KMS-11 (cell line): ENCODE results near the gene TNFRSF11A.

Experiments
- H2AFZ ChIP-seq: fragments of 200-600 bp; sonication (generic); 2 replicates; pipeline ENCODE4 v1.6.1; 2016; ENCODE audit warnings: antibody characterized with exemption, mixed run types, low read depth
- H3K27ac ChIP-seq: fragments of 200-600 bp; sonication (generic); 2 replicates; pipeline ENCODE4 v1.6.1; 2016; ENCODE audit warnings: mild to moderate bottlenecking, mixed run types
- H3K27me3 ChIP-seq: fragments of 200-600 bp; sonication (generic); 2 replicates; pipeline ENCODE4 v1.6.1; 2017; ENCODE audit warnings: mild to moderate bottlenecking, low read depth, mixed run types, moderate library complexity; ENCODE audit not compliant: insufficient read depth
- H3K36me3 ChIP-seq: fragments of 200-600 bp; sonication (generic); 2 replicates; pipeline ENCODE4 v1.6.1; 2017; ENCODE audit warnings: mild to moderate bottlenecking, mixed run types; ENCODE audit not compliant: insufficient read depth
- H3K4me1 ChIP-seq: fragments of 200-600 bp; sonication (generic); 2 replicates; pipeline ENCODE4 v1.6.1; 2016; ENCODE audit warnings: mild to moderate bottlenecking, low read depth, mixed run types; ENCODE audit not compliant: poor library complexity, severe bottlenecking
- H3K4me2 ChIP-seq: fragments of 200-600 bp; sonication (generic); 2 replicates; pipeline ENCODE4 v1.7.0; 2016; ENCODE audit warnings: mild to moderate bottlenecking, mixed run types
- H3K4me3 ChIP-seq: fragments of 200-600 bp; sonication (generic); IDR thresholded peaks from 2 replicates; pipeline ENCODE4 v1.6.1; 2017; ENCODE audit warnings: low read depth, low read length, mixed read lengths; ENCODE audit not compliant: insufficient read depth
- H3K79me2 ChIP-seq: fragments of 200-600 bp; sonication (generic); 2 replicates; pipeline ENCODE4 v1.6.1; 2016; ENCODE audit warnings: low read depth, mixed run types; ENCODE audit not compliant: insufficient read depth
- H3K9ac ChIP-seq: fragments of 200-600 bp; sonication (generic); 2 replicates; pipeline ENCODE4 v1.6.1; 2016; ENCODE audit warnings: mild to moderate bottlenecking, mixed run types
- H4K20me1 ChIP-seq: fragments of 200-600 bp; sonication (generic); 2 replicates; pipeline ENCODE4 v1.6.1; 2016; ENCODE audit warnings: mild to moderate bottlenecking, mixed run types; ENCODE audit not compliant: insufficient read depth
- CTCF ChIP-seq: fragments of 200-600 bp; sonication (generic); conservative IDR thresholded peaks from 2 replicates; pipeline ENCODE4 v1.6.1; 2017; ENCODE audit warnings: low read depth, mild to moderate bottlenecking, antibody characterized with exemption, low read length, moderate library complexity, mixed read lengths

Gene TNFRSF11A

GRCh38 chr18:62400916-62401315 is 75.8 kb downstream of the TNFRSF11A start:
- Histone ChIP-seq H2AFZ (no peak overlapping the region), H3K4me1 (no peaks in the 10 kb centered on the region), H3K79me2 (no peaks in the 10 kb centered on the region), H3K9ac (no peak overlapping the region), H4K20me1 (no peaks in the 10 kb centered on the region), H3K27ac (no peak overlapping the region), H3K4me3 (no peak overlapping the region), H3K36me3 (no peaks in the 10 kb centered on the region), H3K27me3 (no peaks in the 10 kb centered on the region), H3K4me2 (no peak overlapping the region)
- no peak for TF ChIP-seq CTCF

- Histone ChIP-seq H4K20me1 (no peaks in the 10 kb centered on the region), H3K4me2 (no peak overlapping the region), H3K27me3 (no peaks in the 10 kb centered on the region), H3K36me3 (no peaks in the 10 kb centered on the region), H3K27ac (no peak overlapping the region), H3K79me2 (no peaks in the 10 kb centered on the region), H3K4me3 (no peak overlapping the region), H3K9ac (no peak overlapping the region), H3K4me1 (no peaks in the 10 kb centered on the region), H2AFZ (no peak overlapping the region)
- no peak for TF ChIP-seq CTCF
Observed at GRCh38 chr18:62402342-62402948, 77.3 kb downstream of the TNFRSF11A start.

GRCh38 chr18:62403120-62403519 is 78.0 kb downstream of the TNFRSF11A start:
- no peak overlapping the region for H2AFZ ChIP-seq
- H3K79me2 ChIP-seq = no peaks in the 10 kb centered on the region
- H3K4me1 ChIP-seq = no peaks in the 10 kb centered on the region
- no peak overlapping the region for H3K9ac ChIP-seq
- H4K20me1 ChIP-seq = no peaks in the 10 kb centered on the region
- no peak for TF ChIP-seq CTCF
- no peak overlapping the region for H3K27ac ChIP-seq
- no peak overlapping the region for H3K4me2 ChIP-seq
- H3K36me3 ChIP-seq = no peaks in the 10 kb centered on the region
- H3K27me3 ChIP-seq = no peaks in the 10 kb centered on the region
- H3K4me3 ChIP-seq = no peak overlapping the region

GRCh38 chr18:62404881-62405280 is 79.8 kb downstream of the TNFRSF11A start:
- Histone ChIP-seq H3K27ac (no peak overlapping the region), H4K20me1 (no peaks in the 10 kb centered on the region), H3K36me3 (no peaks in the 10 kb centered on the region), H3K9ac (no peak overlapping the region), H3K4me3 (no peak overlapping the region), H3K4me2 (no peak overlapping the region), H3K27me3 (no peaks in the 10 kb centered on the region), H3K79me2 (no peaks in the 10 kb centered on the region), H3K4me1 (no peaks in the 10 kb centered on the region), H2AFZ (no peak overlapping the region)
- TF ChIP-seq CTCF = no peak
